ENCODE data around the gene EFCAB14. TPM values are rescaled to one million over a fixed set of nuclear protein-coding genes. Genes with fewer than 3 reads are reported as not detected.
"Not testable (repeated sequence)": the region's sequence is repeated elsewhere in the genome, so short reads cannot be mapped to it uniquely, and the experiment has no call there.

The EFCAB14 gene
- total RNA-seq, 2 experiments from 2014 or later = 96.1 to 96.9 TPM

- peak overlapping the region; percentile 94 for H3K4me3 Mint-ChIP-seq
- H3K27me3 Mint-ChIP-seq = no peaks in the 10 kb centered on the region
- no peaks in the 10 kb centered on the region for H3K9me3 Mint-ChIP-seq
- no peak for DNase-seq
- ChIA-PET CTCF (interaction anchor here (1.6 to 2.2 kb wide), 2 partner anchors 114 to 137 kb away, joined by 4 to 6 read pairs; partner anchors contain the start of gene MKNK1), POLR2A (interaction anchor here (0.9 to 2.8 kb wide), 11 partner anchors 9 to 185 kb away, joined by 3 to 20 read pairs (median 8); partner anchors contain the start of genes ATPAF1, MKNK1 and MOB3C)
- peaks cover 44% of the 10 kb centered on the region for H3K36me3 Mint-ChIP-seq (ENCODE audit: low read depth)
- H3K27ac Mint-ChIP-seq = peak overlapping the region; percentile 88
- H3K4me1 Mint-ChIP-seq = peaks cover 49% of the 10 kb centered on the region
These were observed 581 bp downstream of the EFCAB14 start for GRCh38 chr1:46718340-46718726.

- Mint-ChIP-seq H3K27ac (peak overlapping the region; percentile 88), H3K36me3 (ENCODE audit: low read depth) (peaks cover 47% of the 10 kb centered on the region), H3K4me1 (peaks cover 49% of the 10 kb centered on the region), H3K4me3 (peak overlapping the region; percentile 94), H3K27me3 (no peaks in the 10 kb centered on the region), H3K9me3 (no peaks in the 10 kb centered on the region)
- ChIA-PET POLR2A (interaction anchor here (0.7 to 2.8 kb wide), 9 partner anchors 9 to 185 kb away, joined by 3 to 20 read pairs (median 4); partner anchors contain the start of gene ATPAF1), CTCF (interaction anchor here (0.6 to 2.2 kb wide), 4 partner anchors 114 to 462 kb away, joined by 3 to 6 read pairs (median 4); partner anchors contain the start of gene MKNK1)
- no peak for DNase-seq
These were observed 1.3 kb downstream of the EFCAB14 start for GRCh38 chr1:46717654-46718053.

GRCh38 chr1:46714976-46715375, 3.9 kb downstream of the EFCAB14 start:
- CTCF ChIA-PET = interaction anchor here (0.9 to 1.5 kb wide), 3 partner anchors 10 to 166 kb away, joined by 3 to 5 read pairs (median 4); no protein-coding TSS in a partner anchor
- H3K27ac Mint-ChIP-seq = no peak overlapping the region

GRCh38 chr1:46708121-46708520, 10.8 kb downstream of the EFCAB14 start:
- no peak for DNase-seq
- Mint-ChIP-seq H3K4me1 (peaks cover 10% of the 10 kb centered on the region), H3K27me3 (no peaks in the 10 kb centered on the region), H3K27ac (no peak overlapping the region), H3K36me3 (ENCODE audit: low read depth) (peaks cover 67% of the 10 kb centered on the region), H3K4me3 (no peak overlapping the region), H3K9me3 (no peaks in the 10 kb centered on the region)
- ChIA-PET CTCF (no interaction called here), POLR2A (interaction anchor here (3.5 kb wide), 1 partner anchor 10 kb away, joined by 20 read pairs; the partner anchor contains the start of gene EFCAB14)

More at GRCh38 chr1:46714976-46715375, 3.9 kb downstream of the EFCAB14 start:
- Mint-ChIP-seq H3K4me1 (peaks cover 46% of the 10 kb centered on the region), H3K36me3 (ENCODE audit: low read depth) (peaks cover 64% of the 10 kb centered on the region), H3K27me3 (no peaks in the 10 kb centered on the region), H3K4me3 (no peak overlapping the region), H3K9me3 (no peaks in the 10 kb centered on the region)
- POLR2A ChIA-PET = interaction anchor here (0.6 kb wide), 1 partner anchor 38 kb away, joined by 4 read pairs; no protein-coding TSS in a partner anchor
- no peak for DNase-seq

GRCh38 chr1:46705408-46705807, 13.5 kb downstream of the EFCAB14 start:
- Mint-ChIP-seq H3K27me3 (no peaks in the 10 kb centered on the region), H3K27ac (no peak overlapping the region), H3K4me3 (no peak overlapping the region), H3K36me3 (ENCODE audit: low read depth) (peaks cover 54% of the 10 kb centered on the region), H3K4me1 (peaks cover 9% of the 10 kb centered on the region), H3K9me3 (no peaks in the 10 kb centered on the region)
- ChIA-PET CTCF (interaction anchor here (1.2 kb wide), 1 partner anchor 8 kb away, joined by 4 read pairs; no protein-coding TSS in a partner anchor), POLR2A (no interaction called here)
- no peak for DNase-seq

- no peak overlapping the region for H3K4me3 Mint-ChIP-seq
- no peaks in the 10 kb centered on the region for H3K9me3 Mint-ChIP-seq
- peaks cover 50% of the 10 kb centered on the region for H3K36me3 Mint-ChIP-seq (ENCODE audit: low read depth)
- ChIA-PET POLR2A (no interaction called here), CTCF (interaction anchor here (0.7 to 2.2 kb wide), 3 partner anchors 10 to 246 kb away, joined by 3 to 5 read pairs (median 4); no protein-coding TSS in a partner anchor)
- no peak overlapping the region for H3K27ac Mint-ChIP-seq
- no peaks in the 10 kb centered on the region for H3K27me3 Mint-ChIP-seq
- no peak for DNase-seq
- H3K4me1 Mint-ChIP-seq = peaks cover 12% of the 10 kb centered on the region
These were observed 14.8 kb downstream of the EFCAB14 start for GRCh38 chr1:46703927-46704641.

- Mint-ChIP-seq H3K27me3 (no peaks in the 10 kb centered on the region), H3K9me3 (no peaks in the 10 kb centered on the region), H3K4me1 (peaks cover 9% of the 10 kb centered on the region), H3K27ac (no peak overlapping the region), H3K4me3 (no peak overlapping the region), H3K36me3 (ENCODE audit: low read depth) (peaks cover 53% of the 10 kb centered on the region)
- POLR2A ChIA-PET = no interaction called here
- DNase-seq = no peak
- CTCF ChIA-PET = interaction anchor here (0.8 kb wide), 1 partner anchor 25 kb away, joined by 3 read pairs; no protein-coding TSS in a partner anchor
These were observed 19.2 kb downstream of the EFCAB14 start for GRCh38 chr1:46699666-46700065.

GRCh38 chr1:46697053-46697452, 21.9 kb downstream of the EFCAB14 start:
- Mint-ChIP-seq H3K4me1 (peaks cover 9% of the 10 kb centered on the region), H3K36me3 (ENCODE audit: low read depth) (peaks cover 54% of the 10 kb centered on the region), H3K27me3 (no peaks in the 10 kb centered on the region), H3K27ac (no peak overlapping the region), H3K4me3 (no peak overlapping the region), H3K9me3 (no peaks in the 10 kb centered on the region)
- ChIA-PET CTCF (no interaction called here), POLR2A (no interaction called here)
- DNase-seq = no peak

GRCh38 chr1:46694676-46695075, 24.2 kb downstream of the EFCAB14 start:
- H3K27ac Mint-ChIP-seq, H3K4me1 Mint-ChIP-seq, H3K4me3 Mint-ChIP-seq, H3K9me3 Mint-ChIP-seq, DNase-seq, POLR2A ChIA-PET, CTCF ChIA-PET, H3K27me3 Mint-ChIP-seq: not testable (repeated sequence)
- peaks cover 71% of the 10 kb centered on the region for H3K36me3 Mint-ChIP-seq (ENCODE audit: low read depth)

GRCh38 chr1:46692811-46693770, 25.8 kb downstream of the EFCAB14 start:
- peaks cover 3% of the 10 kb centered on the region for H3K4me1 Mint-ChIP-seq
- H3K4me3 Mint-ChIP-seq = no peak overlapping the region
- CTCF ChIA-PET = no interaction called here
- no peak for DNase-seq
- no peaks in the 10 kb centered on the region for H3K9me3 Mint-ChIP-seq
- peaks cover 79% of the 10 kb centered on the region for H3K36me3 Mint-ChIP-seq (ENCODE audit: low read depth)
- POLR2A ChIA-PET = no interaction called here
- no peaks in the 10 kb centered on the region for H3K27me3 Mint-ChIP-seq
- no peak overlapping the region for H3K27ac Mint-ChIP-seq

GRCh38 chr1:46691997-46692790, 26.7 kb downstream of the EFCAB14 start:
- Mint-ChIP-seq H3K27me3 (no peaks in the 10 kb centered on the region), H3K4me3 (no peak overlapping the region), H3K27ac (no peak overlapping the region), H3K9me3 (no peaks in the 10 kb centered on the region), H3K4me1 (peaks cover 7% of the 10 kb centered on the region), H3K36me3 (ENCODE audit: low read depth) (peaks cover 82% of the 10 kb centered on the region)
- ChIA-PET POLR2A (no interaction called here), CTCF (no interaction called here)
- DNase-seq = no peak

GRCh38 chr1:46690931-46691421, 27.9 kb downstream of the EFCAB14 start:
- ChIA-PET POLR2A (no interaction called here), CTCF (no interaction called here)
- Mint-ChIP-seq H3K9me3 (no peaks in the 10 kb centered on the region), H3K36me3 (ENCODE audit: low read depth) (peaks cover 86% of the 10 kb centered on the region), H3K4me3 (no peak overlapping the region), H3K27ac (no peak overlapping the region), H3K27me3 (no peaks in the 10 kb centered on the region), H3K4me1 (peaks cover 9% of the 10 kb centered on the region)
- DNase-seq = no peak
